ENCODE measurements around the gene RRAS.

Gene RRAS

DNA sequence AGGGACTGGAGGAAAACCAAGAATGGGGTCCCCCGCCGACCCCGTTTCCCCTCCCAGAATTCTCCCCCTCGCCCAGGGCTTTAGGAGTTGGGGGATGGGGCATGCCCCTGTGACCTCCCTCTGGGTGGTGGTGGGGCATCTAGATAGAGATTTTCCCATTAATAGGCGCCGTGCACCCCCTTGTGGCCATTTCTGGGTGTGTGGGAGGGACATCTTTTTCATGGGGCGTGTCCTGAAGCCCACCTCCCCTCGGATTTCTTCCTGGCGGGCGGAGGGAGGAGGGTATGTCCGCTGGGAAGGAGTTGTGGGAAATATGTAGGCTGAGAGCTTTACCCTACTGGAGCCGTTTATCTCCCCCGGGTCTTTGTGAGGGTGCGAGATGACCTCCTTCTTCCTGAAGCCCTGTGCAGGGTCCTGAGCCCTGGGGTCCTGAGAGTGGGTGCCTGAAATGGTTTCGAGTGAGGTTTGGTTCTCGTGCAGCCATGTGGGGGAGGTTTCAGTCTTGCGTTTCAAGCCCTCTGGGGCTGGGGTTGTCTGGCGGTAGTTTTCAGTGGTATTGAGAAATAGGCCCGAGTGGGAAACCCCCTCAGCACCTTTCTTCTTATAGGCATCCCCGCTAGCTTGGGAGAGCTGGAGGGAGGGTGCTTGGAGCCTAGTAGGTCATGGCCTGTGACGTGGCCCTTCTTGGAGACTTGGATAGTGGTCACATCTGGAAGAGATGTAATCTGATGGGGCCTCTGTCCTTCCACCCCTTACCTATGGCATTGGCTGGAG is 38.1 kb upstream of the RRAS start:
- Histone ChIP-seq H3K4me3 (ENCODE audit: low read depth, low read length) (peak overlapping the region; percentile 98), H3K9me3 (no peaks in the 10 kb centered on the region), H3K4me1 (peaks cover 12% of the 10 kb centered on the region), H3K36me3 (peaks cover 30% of the 10 kb centered on the region), H3K27me3 (no peaks in the 10 kb centered on the region)
- DNase-seq = peak; percentile 90
- TF ChIP-seq, protein P1, sequence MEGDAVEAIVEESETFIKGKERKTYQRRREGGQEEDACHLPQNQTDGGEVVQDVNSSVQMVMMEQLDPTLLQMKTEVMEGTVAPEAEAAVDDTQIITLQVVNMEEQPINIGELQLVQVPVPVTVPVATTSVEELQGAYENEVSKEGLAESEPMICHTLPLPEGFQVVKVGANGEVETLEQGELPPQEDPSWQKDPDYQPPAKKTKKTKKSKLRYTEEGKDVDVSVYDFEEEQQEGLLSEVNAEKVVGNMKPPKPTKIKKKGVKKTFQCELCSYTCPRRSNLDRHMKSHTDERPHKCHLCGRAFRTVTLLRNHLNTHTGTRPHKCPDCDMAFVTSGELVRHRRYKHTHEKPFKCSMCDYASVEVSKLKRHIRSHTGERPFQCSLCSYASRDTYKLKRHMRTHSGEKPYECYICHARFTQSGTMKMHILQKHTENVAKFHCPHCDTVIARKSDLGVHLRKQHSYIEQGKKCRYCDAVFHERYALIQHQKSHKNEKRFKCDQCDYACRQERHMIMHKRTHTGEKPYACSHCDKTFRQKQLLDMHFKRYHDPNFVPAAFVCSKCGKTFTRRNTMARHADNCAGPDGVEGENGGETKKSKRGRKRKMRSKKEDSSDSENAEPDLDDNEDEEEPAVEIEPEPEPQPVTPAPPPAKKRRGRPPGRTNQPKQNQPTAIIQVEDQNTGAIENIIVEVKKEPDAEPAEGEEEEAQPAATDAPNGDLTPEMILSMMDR (IDR thresholded peaks at IDR 0.05; ENCODE audit: low read depth, low read length) = peak; percentile 71

DNA sequence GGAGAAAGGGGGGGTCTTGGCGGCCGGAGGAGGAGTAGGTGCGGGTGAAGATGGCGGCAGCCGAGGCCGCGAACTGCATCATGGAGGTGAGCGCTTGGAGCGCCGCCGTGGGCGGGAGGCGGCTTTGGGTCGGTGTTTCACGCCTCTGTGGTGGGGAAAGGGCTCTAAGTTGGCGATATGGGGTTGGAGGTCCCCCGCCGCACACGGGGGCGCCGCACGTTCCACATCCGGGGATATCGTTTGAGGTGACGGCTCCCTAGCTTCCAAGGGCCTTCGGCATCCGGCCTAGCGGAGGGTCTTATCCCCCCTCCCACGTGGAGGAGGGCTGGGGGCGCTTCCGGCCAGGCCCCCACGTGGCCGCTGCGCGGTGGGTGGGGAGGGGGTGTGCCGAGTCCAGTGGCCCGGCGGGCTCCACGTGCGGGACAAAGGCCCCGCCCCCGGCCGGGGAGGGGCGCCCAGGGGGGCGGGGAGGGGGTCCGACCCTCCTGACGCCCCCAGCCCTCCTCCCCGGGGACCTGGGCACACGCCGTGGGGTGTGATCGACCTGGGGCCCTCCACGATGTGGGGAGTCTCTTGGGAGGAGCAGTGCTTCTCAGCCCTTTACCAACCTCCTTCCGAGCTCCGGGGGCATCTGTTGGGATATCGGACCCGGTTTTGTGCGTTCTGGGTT is 37.4 kb upstream of the RRAS start, which contains the start of gene PRMT1:
PRMT1 (plus strand) TSS at position 41 of the 670 bp plus-strand sequence; CDS start at position 51, 10 bp downstream.
- Histone ChIP-seq H3K9me3 (no peaks in the 10 kb centered on the region), H3K36me3 (peaks cover 23% of the 10 kb centered on the region), H3K27me3 (no peaks in the 10 kb centered on the region), H3K4me1 (peaks cover 12% of the 10 kb centered on the region), H3K4me3 (ENCODE audit: low read depth, low read length) (peak within 1 kb of the TSS; percentile 98)
- peak; percentile 79 for DNase-seq
- TF ChIP-seq, protein P1 (IDR thresholded peaks at IDR 0.05; ENCODE audit: low read depth, low read length) = no peak

DNA sequence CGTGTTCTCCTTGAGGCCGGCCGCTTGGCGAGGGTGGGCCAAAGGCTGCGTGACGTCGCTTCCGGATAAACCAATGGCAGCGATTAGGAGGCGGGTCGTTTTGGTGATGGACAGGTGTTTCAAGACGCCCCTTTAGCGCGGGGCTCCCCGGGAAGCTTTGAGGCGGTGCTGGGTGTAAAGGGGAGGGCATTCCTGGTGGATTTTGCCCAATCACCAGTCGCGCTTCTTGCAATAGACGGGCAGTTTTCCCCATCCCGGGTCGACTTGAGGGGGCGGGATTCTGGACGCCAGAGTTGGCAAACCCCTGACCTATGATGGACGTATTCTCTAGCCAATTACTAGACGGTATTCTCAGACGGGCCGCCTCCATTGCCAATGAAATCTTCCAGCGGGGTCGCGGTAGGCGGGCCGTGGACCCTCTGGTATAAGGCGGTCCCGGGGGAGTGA is 36.9 kb upstream of the RRAS start:
- Histone ChIP-seq H3K4me1 (peaks cover 12% of the 10 kb centered on the region), H3K27me3 (no peaks in the 10 kb centered on the region), H3K36me3 (peaks cover 18% of the 10 kb centered on the region), H3K9me3 (no peaks in the 10 kb centered on the region), H3K4me3 (ENCODE audit: low read depth, low read length) (peak overlapping the region; percentile 98)
- DNase-seq = peak; percentile 99
- TF ChIP-seq, protein P1 (IDR thresholded peaks at IDR 0.05; ENCODE audit: low read depth, low read length) = no peak

DNA sequence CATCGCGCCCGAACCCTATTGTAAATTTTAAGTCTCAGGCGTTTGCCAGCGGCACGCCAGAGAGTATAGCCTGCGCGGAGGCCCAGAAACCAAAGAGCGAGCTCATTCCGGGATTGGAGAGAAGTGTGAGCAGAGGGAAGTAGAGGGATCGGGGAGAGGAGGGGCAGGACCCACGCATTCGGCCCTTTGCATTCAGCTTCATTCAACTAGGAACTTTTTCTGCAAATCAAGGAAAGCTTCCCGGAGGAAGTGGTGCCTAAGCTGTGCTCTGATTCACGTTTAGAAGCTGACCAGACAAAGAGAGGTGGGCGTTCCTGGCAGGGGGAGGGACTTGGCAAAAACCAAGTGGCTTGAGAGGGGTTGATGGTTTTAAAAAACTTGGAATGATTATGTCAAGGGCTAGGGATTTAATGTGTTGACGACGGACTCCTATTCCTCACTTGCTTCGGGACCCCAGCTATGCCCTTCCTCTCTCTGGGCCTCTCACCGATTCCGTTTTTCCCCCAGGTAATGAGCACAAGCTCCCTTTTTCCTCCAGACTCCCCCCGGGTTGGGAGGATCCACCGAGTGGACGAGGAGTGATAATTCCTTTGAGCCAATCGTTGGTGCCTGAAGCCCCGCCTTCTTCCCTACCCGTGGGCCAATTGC is 36.3 kb upstream of the RRAS start:
- peak overlapping the region; percentile 98 for H3K4me3 ChIP-seq (ENCODE audit: low read depth, low read length)
- H3K9me3 ChIP-seq = no peaks in the 10 kb centered on the region
- H3K4me1 ChIP-seq = peaks cover 12% of the 10 kb centered on the region
- peaks cover 12% of the 10 kb centered on the region for H3K36me3 ChIP-seq
- TF ChIP-seq, protein P1 (IDR thresholded peaks at IDR 0.05; ENCODE audit: low read depth, low read length) = no peak
- no peaks in the 10 kb centered on the region for H3K27me3 ChIP-seq
- DNase-seq = peak; percentile 84

DNA sequence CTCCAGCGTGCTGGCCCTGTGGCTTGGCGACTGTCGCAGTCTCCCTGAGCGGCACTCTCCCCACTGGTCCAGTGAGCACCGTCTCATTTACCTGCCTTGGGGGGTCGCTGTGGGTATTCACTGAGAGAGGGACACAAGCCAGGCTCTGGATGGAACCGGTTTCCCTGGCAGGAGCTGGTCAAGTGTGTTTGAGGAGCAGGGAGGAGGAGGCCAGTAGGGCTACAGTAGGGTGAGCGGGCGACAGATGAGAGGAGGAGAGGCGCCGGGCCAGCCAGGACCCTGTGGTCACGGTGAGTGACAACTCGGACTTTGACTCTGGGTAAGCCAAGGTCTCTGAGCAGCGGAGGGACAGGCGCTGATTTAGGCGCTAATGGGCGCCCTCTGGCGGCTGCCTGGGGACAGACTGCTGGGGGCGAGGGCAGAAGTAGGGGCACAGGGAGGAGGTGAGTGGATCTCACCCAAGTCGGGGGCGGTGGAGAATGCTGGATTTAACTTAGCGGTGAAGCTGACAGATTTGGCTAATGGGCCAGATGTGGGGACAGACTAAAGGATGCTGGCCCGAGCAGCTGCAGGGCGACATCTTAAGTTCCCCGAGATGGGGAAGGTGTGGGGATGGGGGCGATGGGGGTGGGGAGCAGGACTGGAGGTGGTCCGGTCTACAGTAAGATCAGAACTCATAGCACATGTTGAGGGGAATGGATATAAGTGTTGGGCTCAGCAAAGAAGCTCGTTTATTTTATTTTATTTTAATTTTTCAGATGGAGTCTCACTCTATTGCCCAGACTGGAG is 32.4 kb upstream of the RRAS start:
- peak; percentile 88 for DNase-seq
- H3K9me3 ChIP-seq = no peaks in the 10 kb centered on the region
- no peaks in the 10 kb centered on the region for H3K27me3 ChIP-seq
- TF ChIP-seq, protein P1 (IDR thresholded peaks at IDR 0.05; ENCODE audit: low read depth, low read length) = peak; percentile 88
- 0 out of 2 replicates have a peak, but pooled peaks cover 5% of the 10 kb centered on the region for H3K36me3 ChIP-seq
- H3K4me1 ChIP-seq = no peaks in the 10 kb centered on the region
- H3K4me3 ChIP-seq (ENCODE audit: low read depth, low read length) = peak overlapping the region; percentile 58
